ENCODE measurements around the gene ADAD2.

- TF ChIP-seq POLR2A (IDR thresholded peaks at IDR 0.05; ENCODE audit: low read depth, low read length) (no peak), SIN3A (IDR thresholded peaks at IDR 0.05; ENCODE audit: low read depth, low read length) (no peak), CTCF (IDR thresholded peaks at IDR 0.05 in 2 of 3, conservative IDR thresholded peaks at IDR 0.05 in 1 of 3; ENCODE audit: control insufficient read depth in 2 of 3, extremely low read depth in 1 of 3, insufficient read depth in 1 of 3, low read depth in 3 of 3, low read length in 3 of 3) (no peak), FOXK2 (IDR thresholded peaks at IDR 0.05) (no peak), ZZZ3 (IDR thresholded peaks at IDR 0.05; ENCODE audit: control insufficient read depth, insufficient read length, low read depth) (no peak), ZNF274 (IDR thresholded peaks at IDR 0.05; ENCODE audit: insufficient read depth, insufficient read length) (no peak), POLR2AphosphoS5 (IDR thresholded peaks at IDR 0.05; ENCODE audit: low read length) (no peak), JUNB (IDR thresholded peaks at IDR 0.05) (no peak)
Observed at GRCh38 chr16:84212154-84212553, 21.2 kb downstream of the ADAD2 start.

All from GM12878 (cell line).